Activated effector memory CD4-positive, alpha-beta T cell treated with Interleukin-2 at 50 U/mL for 16 hours (primary cell): ENCODE results near the gene CETN3.
A peak's percentile ranks its signal among the peaks of the same experiment; 100 is the strongest.

Experiments used
- DNase-seq: peaks from one replicate; pipeline ENCODE4 v3.0.0-alpha.2; 2020

Gene CETN3

GRCh38 chr5:90409318-90410177, at the start of gene CETN3:
Gene CETN3, minus strand, starts transcription at chr5:90409756. Its CDS starts 95 bp downstream, at chr5:90409661.
- peak; percentile 84 for DNase-seq

GRCh38 chr5:90446961-90447360, 37.4 kb upstream of the CETN3 start:
- DNase-seq = no peak

GRCh38 chr5:90440644-90441043, 31.1 kb upstream of the CETN3 start:
- no peak for DNase-seq

GRCh38 chr5:90438100-90438499, 28.5 kb upstream of the CETN3 start:
- DNase-seq = no peak

GRCh38 chr5:90437663-90438062, 28.1 kb upstream of the CETN3 start:
- no peak for DNase-seq

GRCh38 chr5:90434116-90434714, 24.7 kb upstream of the CETN3 start:
- peak; percentile 9 for DNase-seq

- DNase-seq = no peak
Measured at GRCh38 chr5:90424245-90424644, 14.7 kb upstream of the CETN3 start.

- no peak for DNase-seq
Measured at GRCh38 chr5:90421136-90421535, 11.6 kb upstream of the CETN3 start.

GRCh38 chr5:90418214-90418613, 8.7 kb upstream of the CETN3 start:
- DNase-seq = no peak

- no peak for DNase-seq
Measured at GRCh38 chr5:90410178-90410762, 714 bp upstream of the CETN3 start.

GRCh38 chr5:90408571-90409317, 812 bp downstream of the CETN3 start:
- DNase-seq = no peak

GRCh38 chr5:90406466-90406865, 3.1 kb downstream of the CETN3 start:
- DNase-seq = no peak

GRCh38 chr5:90402521-90403255, 6.9 kb downstream of the CETN3 start:
- no peak for DNase-seq

GRCh38 chr5:90399251-90399650, 10.3 kb downstream of the CETN3 start:
- DNase-seq = no peak

- DNase-seq = no peak
Measured at GRCh38 chr5:90398726-90399125, 10.8 kb downstream of the CETN3 start.

- DNase-seq = no peak
Measured at GRCh38 chr5:90395005-90395404, 14.6 kb downstream of the CETN3 start.

GRCh38 chr5:90390928-90391327, 18.6 kb downstream of the CETN3 start:
- DNase-seq = no peak

- DNase-seq = no peak
Measured at GRCh38 chr5:90390326-90390725, 19.2 kb downstream of the CETN3 start.

GRCh38 chr5:90387508-90387907, 22.0 kb downstream of the CETN3 start:
- no peak for DNase-seq

- no peak for DNase-seq
Measured at GRCh38 chr5:90386099-90386710, 23.4 kb downstream of the CETN3 start.

- DNase-seq = no peak
Measured at GRCh38 chr5:90384389-90384788, 25.2 kb downstream of the CETN3 start.

GRCh38 chr5:90383903-90384302, 25.7 kb downstream of the CETN3 start:
- no peak for DNase-seq
